K562 (cell line): ENCODE measurements around the gene FHIP2A. TPM values are rescaled to one million over a fixed set of nuclear protein-coding genes. Genes with fewer than 3 reads are reported as not detected.

Experiments
- ATAC-seq: fragments of 200-7000 bp; cut with Tn5 transposase; 3 replicates; pipeline ENCODE4 v1.9.1; 2020; ENCODE audit warnings: moderate library complexity
- BruUV-seq: library from RNA; stranded (reverse); fragments of 400-500 nt; replicated peaks from 2 replicates; lab custom pipeline; 2021; lab: Mats Ljungman, UMichigan
- CTCF ChIA-PET: fragments of 300-600 bp; formaldehyde crosslinking; extraction: SDS; loops from one replicate; lab custom pipeline; 2021; ENCODE audit warnings: low intra/inter-chr PET ratio; lab: Yijun Ruan, JAX
- POLR2A ChIA-PET: fragments of 300-600, 350-650 bp; sonication (Branson Sonifier 250); formaldehyde crosslinking; extraction: SDS; loops from one replicate; lab custom pipeline; 2021; ENCODE audit warnings: antibody characterized with exemption, inconsistent platforms; lab: Yijun Ruan, JAX
- DNase-seq, 4 experiments: peaks; one replicate each; pipeline versions ENCODE4 v3.0.0 to v3.0.0-alpha.2; 2011 to 2018; ENCODE audit warnings: low spot score in 3 of 4, mixed read lengths in 3 of 4; ENCODE audit errors: extremely low read depth in 1 of 4
- FAIRE-seq: peaks from 2 replicates; lab custom pipeline; 2011; peaks lifted over from hg19 to GRCh38; lab: Jason Lieb, UNC
- H2AFZ ChIP-seq: 2 replicates; pipeline ENCODE4 v1.6.0; 2011; ENCODE audit warnings: low read depth, low read length, control low read depth, inconsistent platforms
- H3K27ac ChIP-seq: fragments of 200-600 bp; 3 replicates; pipeline ENCODE4 v1.8.0; 2011; ENCODE audit warnings: low read depth, mild to moderate bottlenecking, control low read depth, inconsistent platforms, low read length, moderate library complexity, mixed read lengths; ENCODE audit errors: extremely low read depth
- H3K27me3 ChIP-seq, 2 experiments: fragments of 300-600 bp in 1 of 2; 2 replicates in 1 of 2; 3 replicates in 1 of 2; pipeline versions ENCODE4 v1.6.0 to v1.8.0; 2011; ENCODE audit warnings: inconsistent platforms in 2 of 2, low read length in 2 of 2, mild to moderate bottlenecking in 1 of 2, mixed read lengths in 1 of 2, moderate library complexity in 1 of 2; ENCODE audit not compliant: control insufficient read depth in 2 of 2, insufficient read depth in 2 of 2
- H3K36me3 ChIP-seq: fragments of 300-600 bp; 3 replicates; pipeline ENCODE4 v1.8.0; 2011; ENCODE audit warnings: mild to moderate bottlenecking, low read length, inconsistent platforms; ENCODE audit not compliant: control insufficient read depth, insufficient read depth
- H3K4me1 ChIP-seq, 2 experiments: fragments of 200-600 bp in 1 of 2; replicated peaks in 1 of 2; 2 replicates in 1 of 2; 3 replicates in 1 of 2; pipeline versions ENCODE4 v1.5.1 to v1.8.0; 2011; ENCODE audit warnings: inconsistent platforms in 2 of 2, low read length in 2 of 2, mild to moderate bottlenecking in 1 of 2, mixed read lengths in 1 of 2, moderate library complexity in 1 of 2; ENCODE audit not compliant: control insufficient read depth in 2 of 2, insufficient read depth in 2 of 2
- H3K4me2 ChIP-seq: 2 replicates; pipeline ENCODE4 v1.6.1; 2011; ENCODE audit warnings: low read length, control low read depth, inconsistent platforms, mixed read lengths; ENCODE audit not compliant: insufficient read depth
- H3K4me3 ChIP-seq: fragments of 200-600 bp; sonication (generic), shearing (Covaris generic); 2 replicates; pipeline ENCODE4 v1.5.1; 2016; ENCODE audit warnings: control low read depth, inconsistent platforms
- H3K79me2 ChIP-seq: fragments of 200-600 bp; 3 replicates; pipeline ENCODE4 v1.8.0; 2011; ENCODE audit warnings: low read length, inconsistent platforms; ENCODE audit not compliant: control insufficient read depth, insufficient read depth
- H3K9ac ChIP-seq, 2 experiments: 2 replicates each; pipeline versions ENCODE4 v1.6.0 to v1.6.1; 2011; ENCODE audit warnings: low read depth in 2 of 2, low read length in 2 of 2, control low read depth in 1 of 2, inconsistent platforms in 1 of 2, mild to moderate bottlenecking in 1 of 2, mixed read lengths in 1 of 2; ENCODE audit not compliant: insufficient read depth in 1 of 2
- H3K9me1 ChIP-seq: one replicate; pipeline ENCODE4 v1.6.0; 2011; ENCODE audit warnings: inconsistent platforms, mild to moderate bottlenecking, low read length, moderate library complexity; ENCODE audit not compliant: control insufficient read depth, insufficient read depth
- H3K9me3 ChIP-seq: replicated peaks from 2 replicates; pipeline ENCODE4 v1.5.1; 2011; ENCODE audit warnings: low read depth, low read length, inconsistent platforms; ENCODE audit not compliant: control insufficient read depth, insufficient read depth
- H4K20me1 ChIP-seq: replicated peaks from 2 replicates; pipeline ENCODE4 v1.6.1; 2011; ENCODE audit warnings: low read length, inconsistent platforms, mixed read lengths; ENCODE audit not compliant: control insufficient read depth, insufficient read depth
- AFF1 ChIP-seq, 2 experiments: fragments of 450-650 bp; IDR thresholded peaks; 2 replicates each; pipeline ENCODE4 v1.6.1; 2018; ENCODE audit warnings: mild to moderate bottlenecking in 2 of 2, low read depth in 1 of 2; ENCODE audit not compliant: partially characterized antibody in 2 of 2
- BCOR ChIP-seq: fragments of 450-650 bp; IDR thresholded peaks from 2 replicates; pipeline ENCODE4 v1.6.1; 2016
- CEBPB ChIP-seq: fragments of 450-650 bp; IDR thresholded peaks from 2 replicates; pipeline ENCODE4 v1.6.1; 2016; ENCODE audit warnings: missing genetic modification characterization, missing compliant biosample characterization
- ELK1 ChIP-seq: sonication (generic); formaldehyde crosslinking; IDR thresholded peaks from 2 replicates; pipeline ENCODE4 v1.8.1; 2022; ENCODE audit warnings: missing genetic modification reagents
- PREB ChIP-seq: sonication (generic); formaldehyde crosslinking; IDR thresholded peaks from 2 replicates; pipeline ENCODE4 v1.8.1; 2023; ENCODE audit warnings: mild to moderate bottlenecking, missing genetic modification reagents
- RBM15 ChIP-seq: fragments of 200-400 bp; formaldehyde crosslinking; IDR thresholded peaks from 2 replicates; pipeline ENCODE4 v1.6.1; 2018; ENCODE audit warnings: mild to moderate bottlenecking, low read length, moderate library complexity; ENCODE audit not compliant: insufficient read depth
- ZFX ChIP-seq: sonication (generic); formaldehyde crosslinking; IDR thresholded peaks from 2 replicates; pipeline ENCODE4 v1.8.0; 2022; ENCODE audit warnings: mild to moderate bottlenecking, missing genetic modification reagents, moderate library complexity
- WGBS: fragments of 100-300 bp; shearing (Covaris generic); methylation state at CpG from one replicate; pipeline ENCODE4 v1.1.6; 2016; ENCODE audit warnings: low coverage, mixed read lengths; ENCODE audit not compliant: insufficient coverage; ENCODE audit errors: missing lambda C conversion rate; 5-methylcytosine and 5-hydroxymethylcytosine counted together
- in situ Hi-C: fragments of 300-500 bp; cut with MboI; formaldehyde crosslinking; loops from 4 replicates; pipeline ENCODE4 v1.15.0; 2018; ENCODE audit warnings: inconsistent platforms, mixed read lengths
- intact Hi-C: fragments of 100-400 bp; cut with micrococcal nuclease; formaldehyde crosslinking; loops from 2 replicates; pipeline ENCODE4 v1.14.2; 2022
- polyA plus RNA-seq, 8 experiments: library from polyadenylated mRNA; depleted of rRNA in 4 of 8; stranded (reverse) in 5 of 8; unstranded in 3 of 8; fragments of >200 nt; fragmentation: Nextera tagmentation in 2 of 8; fragmentation: Illumina TruSeq in 1 of 8; extraction: Ambion mirVana in 2 of 8; extraction: Trizol in 1 of 8; gene quantifications; 2 replicates each; pipeline versions ENCODE4 v1.2.1 to v1.2.3, GENCODE V29; 2011 to 2014; ENCODE audit warnings: inconsistent platforms in 1 of 8, missing spikeins in 1 of 8
- total RNA-seq, 7 experiments: library from RNA; depleted of rRNA in 6 of 7; stranded (reverse); fragments of >200 nt in 6 of 7; fragmentation: Illumina TruSeq in 2 of 7; extraction: Trizol in 2 of 7; gene quantifications; 2 replicates each; pipeline versions ENCODE4 v1.2.1 to v1.2.3, GENCODE V29; 2011 to 2021; ENCODE audit warnings: low replicate concordance in 1 of 7
- TF ChIP-seq, protein P1 (sequence below): fragments of 450-650 bp; IDR thresholded peaks from 2 replicates; pipeline ENCODE4 v1.6.1; 2018; ENCODE audit warnings: mild to moderate bottlenecking, low read depth; ENCODE audit not compliant: partially characterized antibody
- TF ChIP-seq, protein P2 (sequence below): fragments of 450-650 bp; IDR thresholded peaks from 2 replicates; pipeline ENCODE4 v1.6.1; 2014; ENCODE audit warnings: low read depth, mild to moderate bottlenecking, moderate library complexity, borderline replicate concordance
- TF ChIP-seq, protein P3 (sequence below): fragments of 250-450 bp; sonication (Bioruptor Pico); IDR thresholded peaks from 2 replicates; pipeline ENCODE4 v1.5.0; 2020; ENCODE audit warnings: mild to moderate bottlenecking, borderline replicate concordance

The FHIP2A gene
- total and polyA plus RNA-seq, 9 of the 15 experiments (the other 6 are each of a cell fraction or from before 2014, with no cell fraction given), result 1.5 to 7.4 (median 3.3) TPM

GRCh38 chr10:114871379-114871778, 49.8 kb downstream of the FHIP2A start:
- Histone ChIP-seq H3K27ac (no peak overlapping the region), H3K4me2 (no peak overlapping the region), H3K79me2 (no peaks in the 10 kb centered on the region), H4K20me1 (no peaks in the 10 kb centered on the region), H3K4me1 (no peaks in the 10 kb centered on the region), H3K27me3 (peaks cover 0 to 5% of the 10 kb centered on the region in 2 experiments; a peak in 1 of 5 replicates), H3K36me3 (no peaks in the 10 kb centered on the region), H3K9me3 (no peaks in the 10 kb centered on the region), H2AFZ (no peak overlapping the region), H3K4me3 (no peak overlapping the region), H3K9me1 (no peaks in the 10 kb centered on the region), H3K9ac (no peak overlapping the region)
- no peak for ATAC-seq
- no peak for DNase-seq
- intact Hi-C loops, result loop anchor here (10.0 kb wide), 1 partner anchor 153 kb away; no protein-coding TSS in a partner anchor
- no TSS peak for BruUV-seq
- ChIA-PET POLR2A (no interaction called here), CTCF (no interaction called here)
- 7% methylated on average over 2 of the region's 2 CpGs for WGBS
- no peak for FAIRE-seq
- in situ Hi-C loops, result no loop called here
- TF ChIP-seq CEBPB (tag) (no peak), ELK1 (CRISPR knock-in tag) (no peak), RBM15 (no peak), PREB (CRISPR knock-in tag) (no peak), ZFX (CRISPR knock-in tag) (no peak), AFF1 (IDR thresholded peaks at IDR 0.05; ENCODE audit: low read depth in 1 of 2, partially characterized antibody in 2 of 2) (no peak), BCOR (no peak)
- TF ChIP-seq, protein P1, sequence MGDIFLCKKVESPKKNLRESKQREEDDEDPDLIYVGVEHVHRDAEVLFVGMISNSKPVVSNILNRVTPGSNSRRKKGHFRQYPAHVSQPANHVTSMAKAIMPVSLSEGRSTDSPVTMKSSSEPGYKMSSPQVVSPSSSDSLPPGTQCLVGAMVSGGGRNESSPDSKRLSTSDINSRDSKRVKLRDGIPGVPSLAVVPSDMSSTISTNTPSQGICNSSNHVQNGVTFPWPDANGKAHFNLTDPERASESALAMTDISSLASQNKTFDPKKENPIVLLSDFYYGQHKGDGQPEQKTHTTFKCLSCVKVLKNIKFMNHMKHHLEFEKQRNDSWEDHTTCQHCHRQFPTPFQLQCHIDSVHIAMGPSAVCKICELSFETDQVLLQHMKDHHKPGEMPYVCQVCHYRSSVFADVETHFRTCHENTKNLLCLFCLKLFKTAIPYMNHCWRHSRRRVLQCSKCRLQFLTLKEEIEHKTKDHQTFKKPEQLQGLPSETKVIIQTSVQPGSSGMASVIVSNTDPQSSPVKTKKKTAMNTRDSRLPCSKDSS, result no peak
- TF ChIP-seq, protein P2, sequence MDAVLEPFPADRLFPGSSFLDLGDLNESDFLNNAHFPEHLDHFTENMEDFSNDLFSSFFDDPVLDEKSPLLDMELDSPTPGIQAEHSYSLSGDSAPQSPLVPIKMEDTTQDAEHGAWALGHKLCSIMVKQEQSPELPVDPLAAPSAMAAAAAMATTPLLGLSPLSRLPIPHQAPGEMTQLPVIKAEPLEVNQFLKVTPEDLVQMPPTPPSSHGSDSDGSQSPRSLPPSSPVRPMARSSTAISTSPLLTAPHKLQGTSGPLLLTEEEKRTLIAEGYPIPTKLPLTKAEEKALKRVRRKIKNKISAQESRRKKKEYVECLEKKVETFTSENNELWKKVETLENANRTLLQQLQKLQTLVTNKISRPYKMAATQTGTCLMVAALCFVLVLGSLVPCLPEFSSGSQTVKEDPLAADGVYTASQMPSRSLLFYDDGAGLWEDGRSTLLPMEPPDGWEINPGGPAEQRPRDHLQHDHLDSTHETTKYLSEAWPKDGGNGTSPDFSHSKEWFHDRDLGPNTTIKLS, result no peak
- TF ChIP-seq, protein P3, sequence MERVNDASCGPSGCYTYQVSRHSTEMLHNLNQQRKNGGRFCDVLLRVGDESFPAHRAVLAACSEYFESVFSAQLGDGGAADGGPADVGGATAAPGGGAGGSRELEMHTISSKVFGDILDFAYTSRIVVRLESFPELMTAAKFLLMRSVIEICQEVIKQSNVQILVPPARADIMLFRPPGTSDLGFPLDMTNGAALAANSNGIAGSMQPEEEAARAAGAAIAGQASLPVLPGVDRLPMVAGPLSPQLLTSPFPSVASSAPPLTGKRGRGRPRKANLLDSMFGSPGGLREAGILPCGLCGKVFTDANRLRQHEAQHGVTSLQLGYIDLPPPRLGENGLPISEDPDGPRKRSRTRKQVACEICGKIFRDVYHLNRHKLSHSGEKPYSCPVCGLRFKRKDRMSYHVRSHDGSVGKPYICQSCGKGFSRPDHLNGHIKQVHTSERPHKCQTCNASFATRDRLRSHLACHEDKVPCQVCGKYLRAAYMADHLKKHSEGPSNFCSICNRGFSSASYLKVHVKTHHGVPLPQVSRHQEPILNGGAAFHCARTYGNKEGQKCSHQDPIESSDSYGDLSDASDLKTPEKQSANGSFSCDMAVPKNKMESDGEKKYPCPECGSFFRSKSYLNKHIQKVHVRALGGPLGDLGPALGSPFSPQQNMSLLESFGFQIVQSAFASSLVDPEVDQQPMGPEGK (CRISPR knock-in tag), result no peak
